ENCODE data around the gene KCNJ3.

KCNJ3 gene, protein sequence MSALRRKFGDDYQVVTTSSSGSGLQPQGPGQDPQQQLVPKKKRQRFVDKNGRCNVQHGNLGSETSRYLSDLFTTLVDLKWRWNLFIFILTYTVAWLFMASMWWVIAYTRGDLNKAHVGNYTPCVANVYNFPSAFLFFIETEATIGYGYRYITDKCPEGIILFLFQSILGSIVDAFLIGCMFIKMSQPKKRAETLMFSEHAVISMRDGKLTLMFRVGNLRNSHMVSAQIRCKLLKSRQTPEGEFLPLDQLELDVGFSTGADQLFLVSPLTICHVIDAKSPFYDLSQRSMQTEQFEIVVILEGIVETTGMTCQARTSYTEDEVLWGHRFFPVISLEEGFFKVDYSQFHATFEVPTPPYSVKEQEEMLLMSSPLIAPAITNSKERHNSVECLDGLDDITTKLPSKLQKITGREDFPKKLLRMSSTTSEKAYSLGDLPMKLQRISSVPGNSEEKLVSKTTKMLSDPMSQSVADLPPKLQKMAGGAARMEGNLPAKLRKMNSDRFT

GRCh38 chr2:154698296-154698720 is at the start of gene KCNJ3:
TSS of gene KCNJ3 (plus strand) at chr2:154698695. CDS start at chr2:154698776, 81 bp downstream.
- DNase-seq = peak in 4 of 51 donors; percentile 15 to 54 (median 21)

GRCh38 chr2:154655499-154655898 is 43.0 kb upstream of the KCNJ3 start:
- no peak for DNase-seq

- DNase-seq = no peak
Measured at GRCh38 chr2:154658854-154659253, 39.6 kb upstream of the KCNJ3 start.

DNA sequence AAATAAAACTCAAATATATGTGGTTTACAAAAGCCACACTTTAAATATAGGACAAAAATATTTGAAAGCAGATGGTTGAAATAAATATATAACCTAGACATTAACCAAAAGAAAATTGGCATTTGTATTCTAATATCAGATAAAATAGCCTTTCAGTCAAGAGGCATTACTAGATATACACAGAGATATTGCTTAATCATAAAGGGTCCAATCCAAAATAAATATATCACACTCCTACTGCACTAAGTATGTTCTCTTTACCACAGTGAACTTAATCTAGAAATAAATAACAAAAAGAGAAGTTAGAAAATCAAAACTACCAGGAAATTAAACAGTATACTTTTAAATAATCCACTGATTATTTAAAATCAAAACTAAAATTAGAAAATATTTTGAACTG is 34.2 kb upstream of the KCNJ3 start:
- DNase-seq = no peak

DNA sequence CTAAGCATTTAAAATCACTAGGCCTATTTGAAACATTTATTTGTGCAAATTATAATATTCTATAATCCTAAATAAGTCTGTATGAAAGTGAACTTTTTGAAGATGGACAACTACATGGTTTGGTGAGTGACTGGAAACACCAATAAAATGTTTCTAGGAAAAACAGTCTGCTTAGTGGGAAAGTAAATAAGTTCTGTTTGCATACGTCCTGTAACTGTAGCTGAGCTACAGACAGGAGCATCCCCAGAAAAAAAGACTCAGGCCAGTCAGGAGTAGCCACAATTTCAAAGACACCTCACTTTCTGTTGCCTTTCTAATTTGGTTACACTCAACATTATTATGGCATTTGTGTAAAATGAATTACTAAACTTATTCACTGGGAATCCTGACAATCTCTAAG is 28.4 kb upstream of the KCNJ3 start:
- no peak for DNase-seq

DNA sequence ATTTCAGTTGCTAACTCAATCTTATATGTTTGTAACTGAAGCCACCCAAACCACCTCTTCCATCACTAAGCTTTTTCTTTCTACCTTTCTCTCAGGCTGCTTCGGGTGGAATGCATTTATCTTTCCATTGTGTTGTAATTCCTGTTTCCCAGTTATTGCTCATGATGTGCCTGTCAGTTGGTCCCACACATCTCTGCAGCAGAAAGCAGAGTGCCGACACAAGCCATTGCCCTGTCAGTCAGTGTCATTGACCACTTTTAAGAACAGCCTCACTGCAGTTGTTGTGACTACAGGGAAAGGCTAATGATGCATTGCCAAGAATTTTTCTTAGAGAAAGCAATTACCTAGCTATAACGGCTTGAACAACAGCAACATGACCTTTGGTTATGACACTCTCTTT is 24.8 kb upstream of the KCNJ3 start:
- DNase-seq = no peak

GRCh38 chr2:154677401-154677800 is 21.1 kb upstream of the KCNJ3 start:
- no peak for DNase-seq

GRCh38 chr2:154681741-154682140 is 16.8 kb upstream of the KCNJ3 start:
- no peak for DNase-seq

GRCh38 chr2:154686162-154686561 is 12.3 kb upstream of the KCNJ3 start:
- no peak for DNase-seq

DNA sequence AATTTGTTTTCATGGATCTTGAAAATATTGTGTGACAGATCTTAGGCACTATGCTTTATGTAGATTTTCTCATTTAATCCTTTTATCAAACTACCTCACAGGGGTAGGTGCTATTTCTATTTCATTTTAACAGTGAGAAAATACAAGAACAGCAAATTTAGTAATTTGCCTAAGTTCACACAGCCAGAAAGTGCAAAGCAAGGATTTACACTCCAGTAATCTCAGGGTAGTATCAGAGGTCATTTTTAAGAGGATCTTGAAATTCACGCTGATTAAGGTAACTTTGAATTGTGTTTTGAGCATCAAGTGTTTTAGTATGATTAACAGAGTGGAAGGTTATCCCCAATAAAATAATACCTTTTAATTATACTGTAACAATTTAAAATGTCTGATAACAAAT is 10.1 kb upstream of the KCNJ3 start:
- DNase-seq = no peak

DNA sequence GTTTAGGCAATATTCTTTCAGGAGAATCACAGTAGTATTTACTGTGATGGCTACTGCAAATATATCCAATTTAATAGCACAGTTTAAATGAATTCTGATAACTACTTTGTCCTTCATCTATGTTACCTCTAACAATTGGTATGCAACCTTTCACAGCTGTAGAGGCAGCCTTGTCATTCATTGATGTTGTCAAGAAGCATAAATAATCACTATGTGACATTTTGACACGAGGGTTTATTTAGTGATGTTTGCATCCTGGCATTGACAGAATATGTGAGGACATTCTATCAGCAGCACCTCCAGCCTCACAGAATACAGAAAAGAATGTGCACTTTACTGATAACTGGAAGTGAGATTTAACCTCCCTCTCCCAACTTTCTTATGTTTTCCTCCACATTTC is 9.3 kb upstream of the KCNJ3 start:
- no peak for DNase-seq

GRCh38 chr2:154692927-154693326 is 5.6 kb upstream of the KCNJ3 start:
- no peak for DNase-seq

DNA sequence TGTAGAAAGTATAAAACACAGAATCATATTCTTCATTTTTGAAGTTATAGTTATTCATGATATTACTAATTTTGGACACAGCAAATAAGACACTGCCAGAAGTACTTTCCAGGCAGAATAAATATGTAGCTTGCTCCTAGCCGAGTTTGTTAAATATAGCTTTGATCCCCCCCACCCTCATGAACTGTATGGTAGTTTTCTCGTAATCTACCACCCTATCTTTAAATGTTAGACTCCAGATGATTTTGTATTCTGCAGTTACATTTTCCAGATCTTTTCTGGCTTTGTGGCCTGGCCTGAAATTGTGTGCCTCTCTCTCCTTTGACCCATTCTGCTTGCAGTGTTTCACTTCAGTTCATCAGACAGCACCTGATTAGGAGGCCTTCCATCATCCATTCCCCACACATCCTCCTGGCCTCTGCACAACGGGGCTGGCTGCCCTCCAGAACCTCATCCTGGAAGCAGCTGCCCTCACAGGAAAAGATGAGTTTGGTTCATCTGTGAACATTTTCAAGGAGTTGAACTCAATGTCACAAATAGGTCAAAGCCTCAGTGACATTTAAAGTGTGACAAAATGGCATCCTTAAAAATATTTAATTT is 4.7 kb upstream of the KCNJ3 start:
- DNase-seq = no peak

- no peak for DNase-seq
Measured at GRCh38 chr2:154694881-154695280, 3.6 kb upstream of the KCNJ3 start.

- no peak for DNase-seq
Measured at GRCh38 chr2:154696369-154696768, 2.1 kb upstream of the KCNJ3 start.

GRCh38 chr2:154696810-154697417 is 1.6 kb upstream of the KCNJ3 start:
- peak in 1 of 51 donors; percentile 69 for DNase-seq

DNA sequence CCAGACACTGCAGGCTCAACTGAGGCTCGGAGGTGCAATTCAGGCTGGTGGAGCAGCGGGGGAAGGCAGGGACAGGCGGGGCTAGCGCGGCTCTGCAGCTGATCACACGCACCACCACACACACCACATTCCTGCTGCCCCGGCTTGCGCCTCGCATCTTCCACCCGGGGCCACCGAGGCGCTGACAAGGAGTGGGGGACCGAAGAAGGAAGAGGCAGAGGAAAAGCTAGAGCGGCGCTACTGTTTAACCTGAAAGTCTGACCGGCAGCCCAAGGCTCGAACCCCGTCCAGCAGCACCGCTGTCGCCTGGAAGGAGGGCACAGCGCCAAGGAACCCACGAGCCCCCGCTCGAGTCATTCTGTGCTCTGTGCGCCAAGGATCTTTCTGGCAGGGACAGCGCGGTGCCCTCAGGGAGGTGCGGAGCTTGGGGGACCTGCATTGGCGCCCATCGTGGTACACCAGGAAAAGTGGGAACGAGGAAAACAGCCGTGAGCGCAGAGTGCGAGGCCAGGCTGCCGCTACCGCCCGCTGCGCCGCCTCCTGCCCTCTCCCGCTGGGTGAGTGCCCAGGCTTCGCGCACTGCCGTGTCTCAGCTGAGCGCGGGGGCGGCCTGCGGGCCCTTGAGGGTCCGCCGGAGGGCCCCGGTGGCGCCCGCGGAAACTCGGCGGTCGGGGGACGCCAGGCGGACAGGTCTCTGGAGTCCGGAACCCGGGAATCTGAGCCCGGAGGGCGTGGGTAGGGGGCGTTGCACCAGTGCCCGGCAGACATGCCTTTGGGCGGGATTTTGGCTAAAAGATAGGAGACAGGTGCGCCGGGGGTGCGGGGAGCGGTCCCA is 860 bp upstream of the KCNJ3 start:
- peak in 28 of 51 donors; percentile 11 to 69 (median 44) for DNase-seq

- DNase-seq = peak in 10 of 51 donors; percentile 2 to 50 (median 16)
Measured at GRCh38 chr2:154698721-154699574, 453 bp downstream of the KCNJ3 start.

- no peak for DNase-seq
Measured at GRCh38 chr2:154699575-154699930, 1.1 kb downstream of the KCNJ3 start.

DNA sequence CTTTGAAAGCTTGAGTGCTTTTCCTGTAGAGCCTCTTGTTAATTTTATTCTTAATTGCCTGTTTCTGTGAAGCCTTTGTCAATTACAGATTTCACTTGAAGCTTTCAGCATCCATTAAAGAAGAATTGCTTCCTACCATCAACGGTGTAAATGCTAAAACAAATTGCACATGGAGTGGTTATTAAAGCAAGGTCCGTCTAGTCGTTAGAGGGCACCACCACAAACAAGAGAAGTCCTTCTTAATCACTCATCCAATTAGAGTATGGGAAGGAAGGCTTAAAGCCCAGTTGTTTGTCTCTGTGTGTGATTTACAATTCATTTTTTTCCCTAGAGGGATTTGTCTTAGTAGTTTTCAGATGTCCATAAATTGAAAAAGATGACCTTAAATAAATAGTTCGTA is 1.6 kb downstream of the KCNJ3 start:
- DNase-seq = no peak

DNA sequence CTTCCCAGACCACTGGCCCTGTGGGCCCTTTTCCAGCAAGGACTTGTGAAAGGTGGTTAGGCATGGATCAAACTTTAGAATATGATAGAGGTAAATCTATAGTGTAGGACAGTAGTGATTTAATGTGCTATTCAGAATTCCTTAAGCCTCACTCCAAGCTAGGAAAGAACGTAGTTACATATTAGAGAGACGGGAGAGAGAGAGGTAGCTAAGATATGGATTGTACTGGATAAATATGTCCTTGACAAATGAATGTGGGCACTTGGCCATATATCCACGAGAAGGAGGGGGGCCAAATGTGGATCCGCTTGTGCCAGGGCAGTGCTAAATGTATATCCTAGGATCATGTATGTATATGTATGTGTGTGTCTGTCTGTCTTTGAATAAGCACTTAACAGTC is 6.5 kb downstream of the KCNJ3 start:
- DNase-seq = no peak

Measured in hypothalamus (tissue), 51 donors.